Measurements from ENCODE around the gene CPSF4L. TPM values are rescaled to one million over a fixed set of nuclear protein-coding genes. Genes with fewer than 3 reads are reported as not detected.

CPSF4L gene
- not detected for total RNA-seq (2013)
- polyA plus RNA-seq (not detected), polyA minus RNA-seq (not detected in 2 replicates), total RNA-seq (0 to 1.0 (median 0.25) reads per million in 11 experiments)

- Histone ChIP-seq H3K4me2 (replicated peaks; ENCODE audit: extremely low read depth, low read length, poor library complexity, severe bottlenecking) (no peak within 1 kb of the TSS), H3K27me3 (ENCODE audit: control insufficient read depth in 2 of 2, insufficient read depth in 2 of 2, low read length in 2 of 2) (no peaks in the 10 kb centered on the region), H3K4me1 (ENCODE audit: control insufficient read depth in 1 of 2, insufficient read depth in 2 of 2, low read length in 2 of 2) (no peaks in the 10 kb centered on the region), H3K27ac (ENCODE audit: low read depth in 1 of 2, low read length in 2 of 2) (no peak within 1 kb of the TSS), H3K9ac (ENCODE audit: insufficient read depth, low read length, poor library complexity, severe bottlenecking) (no peak within 1 kb of the TSS), H3K79me2 (ENCODE audit: insufficient read depth, low read length) (no peaks in the 10 kb centered on the region), H2AFZ (ENCODE audit: insufficient read depth, low read depth, low read length, poor library complexity, severe bottlenecking) (no peak within 1 kb of the TSS), H3K4me3 (replicated peaks in 1 of 3; ENCODE audit: low read depth in 2 of 3, low read length in 3 of 3) (no peak within 1 kb of the TSS), H4K20me1 (ENCODE audit: insufficient read depth, low read length) (no peaks in the 10 kb centered on the region), H3K36me3 (replicated peaks in 1 of 2; ENCODE audit: control insufficient read depth in 1 of 2, insufficient read depth in 2 of 2, low read length in 2 of 2) (no peaks in the 10 kb centered on the region), H3K9me3 (replicated peaks in 1 of 2; ENCODE audit: control insufficient read depth in 1 of 2, insufficient read depth in 1 of 2, low read length in 2 of 2) (no peaks in the 10 kb centered on the region)
- Mint-ChIP-seq H3K27ac (peak within 1 kb of the TSS in 1 of 7 donors; percentile 35), H3K36me3 (no peaks in the 10 kb centered on the region), H3K4me1 (no peaks in the 10 kb centered on the region), H3K4me3 (no peak within 1 kb of the TSS), H3K9me3 (peaks cover 0 to 3% (median 0%) of the 10 kb centered on the region in 7 donors), H3K27me3 (ENCODE audit: low read depth in 3 of 3) (peaks cover 2 to 15% (median 6%) of the 10 kb centered on the region in 3 donors)
- TF ChIP-seq CTCF (IDR thresholded peaks at IDR 0.05): no peak
- WGBS (ENCODE audit: insufficient coverage): 100% methylated on average over 7 of the region's 9 CpGs
- DNase-seq: no peak
- intact Hi-C loops (cut with micrococcal nuclease): no loop called here
Measured at GRCh38 chr17:73261617-73261951, at the start of gene CPSF4L. CPSF4L (minus strand) TSS chr17:73261880; CDS start chr17:73261818, 62 bp downstream.

- TF ChIP-seq CTCF (IDR thresholded peaks at IDR 0.05): no peak
- peak overlapping the region; percentile 56 to 85 for H3K27ac ChIP-seq (ENCODE audit: low read depth in 1 of 2, low read length in 2 of 2)
- under 1% methylated on average over 34 of the region's 38 CpGs for WGBS (ENCODE audit: insufficient coverage)
- H3K4me2 ChIP-seq (replicated peaks; ENCODE audit: extremely low read depth, low read length, poor library complexity, severe bottlenecking): peak overlapping the region; percentile 99
- H3K9me3 ChIP-seq (replicated peaks in 1 of 2; ENCODE audit: control insufficient read depth in 1 of 2, insufficient read depth in 1 of 2, low read length in 2 of 2): no peaks in the 10 kb centered on the region
- H3K27me3 Mint-ChIP-seq (ENCODE audit: low read depth in 3 of 3): peaks cover 0 to 3% (median 0%) of the 10 kb centered on the region in 3 donors
- H3K4me1 ChIP-seq (ENCODE audit: control insufficient read depth in 1 of 2, insufficient read depth in 2 of 2, low read length in 2 of 2): peaks cover 25 to 44% of the 10 kb centered on the region in 2 donors
- H3K79me2 ChIP-seq (ENCODE audit: insufficient read depth, low read length): peaks cover 38% of the 10 kb centered on the region
- no peaks in the 10 kb centered on the region for H3K27me3 ChIP-seq (ENCODE audit: control insufficient read depth in 2 of 2, insufficient read depth in 2 of 2, low read length in 2 of 2)
- peaks cover 0 to 3% of the 10 kb centered on the region in 2 donors for H3K36me3 Mint-ChIP-seq
- peak overlapping the region; percentile 92 for H2AFZ ChIP-seq (ENCODE audit: insufficient read depth, low read depth, low read length, poor library complexity, severe bottlenecking)
- H4K20me1 ChIP-seq (ENCODE audit: insufficient read depth, low read length): peaks cover 24% of the 10 kb centered on the region
- H3K4me3 ChIP-seq (replicated peaks in 1 of 3; ENCODE audit: low read depth in 2 of 3, low read length in 3 of 3): peak overlapping the region; percentile 64 to 99 (median 99)
- no peak for DNase-seq
- H3K36me3 ChIP-seq (replicated peaks in 1 of 2; ENCODE audit: control insufficient read depth in 1 of 2, insufficient read depth in 2 of 2, low read length in 2 of 2): no peaks in the 10 kb centered on the region
- H3K27ac Mint-ChIP-seq: peak overlapping the region; percentile 84 to 94 (median 91)
- H3K9me3 Mint-ChIP-seq: no peaks in the 10 kb centered on the region
- peaks cover 40% of the 10 kb centered on the region for H3K4me1 Mint-ChIP-seq
- intact Hi-C loops (cut with micrococcal nuclease): loop anchor here in 1 of 2 donors (5.0 kb wide), 1 partner anchor 56 kb away; no protein-coding TSS in a partner anchor
- peak overlapping the region; percentile 84 for H3K9ac ChIP-seq (ENCODE audit: insufficient read depth, low read length, poor library complexity, severe bottlenecking)
- peak overlapping the region; percentile 95 to 96 for H3K4me3 Mint-ChIP-seq
Measured at GRCh38 chr17:73311428-73311780, 49.7 kb upstream of the CPSF4L start.

All from CD14-positive monocyte (primary cell).